Stimulated activated CD4-positive, alpha-beta T cell treated with anti-CD3 and anti-CD28 coated beads, Interleukin-2, amount 100 ng/mL, for 4 hours (primary cell): ENCODE results near the gene KLRB1.
A peak's percentile ranks its signal among the peaks of the same experiment; 100 is the strongest.
"Not testable (repeated sequence)": the region's sequence is repeated elsewhere in the genome, so short reads cannot be mapped to it uniquely, and the experiment has no call there.

Source experiments
- DNase-seq: peaks from one replicate; pipeline ENCODE4 v3.0.0-alpha.2; 2020; ENCODE audit warnings: low read depth

The KLRB1 gene

DNA sequence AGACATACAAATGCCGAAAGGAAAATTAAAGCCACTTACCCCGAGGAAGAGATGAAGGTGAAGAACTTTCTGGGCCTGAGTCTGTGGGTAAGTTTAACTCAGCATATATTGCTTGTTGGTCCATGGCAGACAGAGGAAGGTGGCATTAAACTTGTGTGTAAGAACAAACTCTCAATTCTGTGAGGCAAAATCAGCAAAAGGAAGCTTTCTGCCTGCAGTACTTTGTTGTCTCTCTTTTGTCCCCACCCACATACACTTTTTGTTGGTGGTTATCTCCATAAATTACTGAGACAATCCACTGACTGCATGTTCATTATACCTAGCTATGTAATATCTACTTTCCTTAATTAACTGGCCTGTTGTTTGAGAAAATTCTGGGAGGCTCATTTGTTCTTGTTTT is at the start of gene KLRB1:
Gene KLRB1 (minus strand): TSS at position 201 of the 400 bp plus-strand sequence. CDS start 77 bp downstream, at position 124.
- DNase-seq, result no peak

DNA sequence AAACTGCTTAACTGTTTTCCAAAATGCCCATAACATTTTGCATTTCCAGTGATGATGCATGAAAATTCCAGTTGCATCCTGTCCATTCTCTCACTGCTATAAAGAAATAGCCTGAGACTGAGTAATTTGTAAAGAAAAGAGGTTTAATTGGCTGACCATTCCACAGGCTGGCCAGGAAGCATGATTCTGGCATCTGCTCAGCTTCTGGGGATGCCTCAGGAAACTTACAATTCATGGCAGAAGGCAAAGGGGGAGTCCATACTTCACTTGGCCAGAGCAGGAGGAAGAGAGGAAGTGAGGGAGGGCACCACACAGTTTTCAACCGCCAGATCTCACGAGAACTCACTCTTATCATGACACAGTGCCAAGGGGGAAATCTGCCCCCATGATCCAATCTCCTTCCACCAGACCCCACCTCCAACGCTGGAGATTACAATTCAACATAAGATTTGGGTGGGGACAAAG is 43.6 kb upstream of the KLRB1 start:
- DNase-seq, result no peak

DNA sequence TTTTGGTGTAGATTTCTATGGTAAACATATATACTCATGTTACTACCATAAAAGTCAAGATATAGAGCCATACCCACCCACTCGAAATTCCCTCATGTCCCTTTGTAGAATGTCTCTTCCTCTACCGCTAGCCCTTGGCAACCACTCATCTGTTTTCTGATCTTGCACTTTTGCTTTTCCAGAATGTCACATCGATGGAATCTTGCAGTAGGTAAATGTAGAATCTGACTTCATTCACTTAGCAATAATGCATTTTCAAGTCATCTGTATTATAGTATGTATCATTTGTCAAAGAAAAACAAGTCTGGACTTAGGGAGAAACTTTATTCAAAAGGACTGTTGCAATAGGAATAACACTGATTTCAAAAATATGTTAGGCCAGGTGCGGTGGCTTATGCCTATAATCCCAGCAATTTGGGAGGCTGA is 42.4 kb upstream of the KLRB1 start:
- no peak for DNase-seq

DNA sequence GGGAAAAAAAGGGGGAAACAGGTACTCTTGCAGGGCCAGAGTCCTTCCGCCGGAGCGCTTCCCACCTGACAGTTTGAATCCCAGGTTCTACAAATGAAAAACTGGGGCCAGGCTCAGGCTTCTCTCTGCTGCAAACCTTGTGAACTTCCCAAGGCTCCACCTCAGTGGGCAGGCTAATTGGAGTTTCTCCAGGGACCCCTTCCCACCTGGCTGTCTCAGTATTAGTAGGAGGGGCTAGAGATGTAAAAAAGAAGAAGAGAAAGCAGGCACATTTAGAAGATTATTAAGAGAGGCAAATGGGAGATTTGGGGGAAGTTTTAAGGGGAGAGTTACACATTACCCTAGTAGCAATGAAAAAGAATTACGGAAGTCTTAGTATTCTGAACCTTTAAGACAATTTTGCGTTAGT is 41.8 kb upstream of the KLRB1 start:
- no peak for DNase-seq

DNA sequence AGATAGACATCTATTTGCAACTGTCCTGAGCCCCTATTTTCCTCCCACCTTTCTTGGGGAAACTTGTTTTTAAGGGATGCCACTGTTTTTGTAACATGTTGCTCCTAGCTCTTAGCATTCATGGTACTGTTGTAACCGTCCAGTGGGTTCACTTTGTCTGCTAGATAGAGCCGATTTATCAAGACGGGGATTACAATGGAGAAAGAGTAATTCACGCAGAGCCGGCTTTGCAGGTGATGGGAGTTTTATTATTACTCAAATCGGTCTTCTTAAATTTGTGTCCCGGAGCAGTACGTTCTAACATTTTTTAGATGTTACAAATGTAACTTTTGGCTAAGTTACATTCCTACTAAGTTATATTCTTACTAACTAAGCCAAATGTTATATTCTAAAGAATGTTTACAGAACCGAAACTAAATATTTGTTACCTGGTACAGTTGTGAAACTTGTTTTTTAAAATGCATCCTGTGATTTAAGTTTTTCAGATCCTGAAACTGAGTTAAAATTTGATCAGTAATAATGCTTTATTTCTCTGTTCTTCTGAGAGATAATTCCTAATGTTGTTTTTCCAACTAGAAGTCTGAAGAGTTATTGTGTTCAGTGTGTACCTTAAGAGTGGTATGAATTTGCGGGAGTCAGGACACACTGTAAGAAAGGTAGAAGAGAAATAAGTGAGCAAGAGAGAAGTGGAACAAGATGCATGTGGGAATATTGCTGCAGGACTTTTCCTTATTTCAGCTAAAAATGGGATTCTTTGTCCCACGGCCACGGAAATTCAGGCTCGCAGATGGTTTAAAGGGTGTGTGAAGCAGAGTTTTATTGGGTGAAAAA is 41.2 kb upstream of the KLRB1 start:
- DNase-seq, result no peak

DNA sequence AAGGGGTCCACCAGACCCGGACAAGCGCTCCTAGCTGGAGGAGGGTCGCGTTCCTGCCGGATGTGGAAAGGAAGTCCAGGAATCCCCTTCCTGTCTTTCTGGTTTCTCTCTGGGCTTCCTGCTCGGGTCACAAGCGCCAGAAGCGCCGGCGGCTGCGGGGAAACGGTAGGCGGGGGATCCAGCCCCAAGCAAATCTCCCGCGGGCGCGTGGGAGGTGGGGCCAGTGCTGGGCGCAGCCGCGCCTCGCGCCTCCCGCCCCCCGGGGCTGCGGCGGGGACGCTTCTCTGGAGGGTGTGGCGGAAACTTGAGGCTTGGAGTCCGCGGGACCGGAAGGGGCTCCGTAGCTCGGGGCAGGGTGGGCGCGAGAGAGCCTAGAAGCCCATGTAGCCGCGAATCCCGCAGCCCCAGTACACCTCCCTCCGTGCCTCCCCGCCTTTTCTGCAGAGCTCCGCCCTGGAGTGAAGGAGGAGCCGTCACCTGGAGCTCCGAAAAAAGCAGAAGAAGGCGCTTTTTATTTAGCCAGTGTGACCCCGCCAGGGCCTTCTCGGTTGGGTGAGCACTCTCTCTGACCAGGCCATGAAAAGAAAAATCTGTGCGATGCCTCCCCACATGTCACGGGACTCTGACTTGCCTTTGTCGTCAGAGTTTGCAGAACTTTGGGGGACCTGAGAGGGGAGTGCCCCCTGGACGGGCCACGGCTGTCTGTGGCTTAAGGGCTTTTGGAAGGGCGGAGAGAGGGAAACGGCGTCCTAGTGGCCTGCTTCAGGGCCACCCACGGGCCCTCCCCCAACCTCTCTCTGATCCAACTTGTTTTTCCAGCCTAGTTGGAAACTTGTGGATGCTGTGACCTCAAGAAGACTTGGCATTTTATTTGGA is 40.3 kb upstream of the KLRB1 start:
- DNase-seq, result peak; percentile 75

DNA sequence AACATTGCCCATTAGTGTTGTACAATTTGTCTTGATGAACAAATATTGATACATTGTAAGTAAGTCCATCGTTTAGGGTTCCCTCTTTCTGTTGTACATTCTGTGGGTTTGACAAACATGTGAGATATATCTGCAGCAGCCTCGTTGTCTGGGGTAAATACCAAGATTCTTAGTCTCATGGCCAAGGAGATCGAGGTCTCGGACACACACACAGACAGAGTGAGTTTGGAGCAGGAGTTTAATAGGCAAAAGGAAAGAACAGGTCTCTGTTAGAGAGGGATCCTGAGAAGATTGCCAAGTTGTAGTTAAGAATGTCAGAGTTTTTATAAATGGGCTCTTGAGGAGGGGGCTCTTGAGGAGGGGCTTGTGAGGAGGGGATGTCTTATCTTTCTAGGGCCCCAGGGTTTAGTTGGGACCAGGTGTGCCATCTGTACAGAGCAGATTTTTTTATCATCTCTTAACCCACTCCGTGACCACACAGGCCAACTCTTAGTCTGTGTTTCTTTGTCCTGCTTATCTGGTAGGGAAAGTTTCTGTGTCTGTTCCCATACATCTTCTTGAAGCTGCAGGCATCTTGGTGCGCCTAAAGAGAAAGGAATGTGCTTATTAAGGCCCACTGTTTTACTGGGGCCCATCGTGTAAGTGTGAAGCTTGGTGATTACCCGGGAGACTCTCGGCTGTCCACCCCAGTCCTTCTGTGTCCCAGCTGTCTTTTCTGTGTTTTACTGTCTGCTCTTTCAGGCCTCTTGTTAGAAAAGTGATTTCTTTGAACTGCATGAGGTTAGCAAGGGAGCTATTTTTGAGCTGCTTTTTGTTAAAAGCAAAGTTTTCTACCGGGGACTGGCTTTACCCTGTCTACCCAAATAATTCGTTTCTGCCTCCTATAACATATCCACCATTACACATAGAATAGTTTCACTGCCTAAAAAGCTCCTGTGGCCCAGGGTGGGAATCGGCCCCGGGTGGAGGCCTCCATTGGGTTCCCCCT is 39.4 kb upstream of the KLRB1 start:
- DNase-seq, result no peak

DNA sequence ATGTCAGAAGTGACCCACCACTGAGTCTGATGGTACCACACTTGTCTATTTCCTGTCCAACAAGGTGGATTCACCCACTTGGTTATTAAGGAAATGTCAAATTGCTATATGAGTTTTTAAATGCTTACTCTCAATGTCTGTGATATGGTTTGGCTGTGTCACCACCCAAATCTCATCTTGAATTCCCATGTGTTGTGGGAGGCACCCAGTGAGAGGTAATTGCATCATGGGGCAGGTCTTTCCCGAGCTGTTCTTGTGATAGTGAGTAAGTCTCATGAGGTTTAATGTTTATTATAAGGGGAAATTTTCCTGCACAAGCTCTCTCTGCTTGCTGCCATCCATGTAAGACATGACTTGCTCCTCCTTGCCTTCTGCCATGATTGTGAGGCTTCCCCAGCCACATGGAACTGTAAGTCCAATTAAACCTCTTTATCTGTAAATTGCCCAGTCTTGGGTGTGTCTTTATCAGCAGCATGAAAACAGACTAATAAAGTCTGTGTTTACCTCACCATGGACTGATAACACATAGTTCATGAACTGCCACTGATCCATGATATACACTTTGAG is 37.4 kb upstream of the KLRB1 start:
- not testable (repeated sequence) for DNase-seq

DNA sequence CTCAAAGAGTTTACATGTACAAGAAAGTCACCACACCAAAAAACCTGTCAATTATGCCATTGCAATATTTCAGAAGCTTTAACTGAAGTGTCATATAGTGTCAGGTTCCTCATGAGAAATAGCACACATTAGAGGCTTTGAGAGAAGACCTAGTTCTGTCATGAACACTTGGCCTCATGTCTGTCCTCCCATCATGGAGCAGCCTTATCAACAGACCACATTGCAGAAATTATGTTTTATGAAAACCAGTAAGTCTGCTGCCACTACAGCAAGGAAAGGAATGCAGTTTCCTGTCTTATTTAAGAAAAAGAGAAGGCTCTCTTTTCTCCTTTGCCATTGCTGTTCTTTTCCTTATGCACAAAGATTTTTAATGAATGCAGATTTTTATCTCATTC is 35.5 kb upstream of the KLRB1 start:
- DNase-seq, result no peak

DNA sequence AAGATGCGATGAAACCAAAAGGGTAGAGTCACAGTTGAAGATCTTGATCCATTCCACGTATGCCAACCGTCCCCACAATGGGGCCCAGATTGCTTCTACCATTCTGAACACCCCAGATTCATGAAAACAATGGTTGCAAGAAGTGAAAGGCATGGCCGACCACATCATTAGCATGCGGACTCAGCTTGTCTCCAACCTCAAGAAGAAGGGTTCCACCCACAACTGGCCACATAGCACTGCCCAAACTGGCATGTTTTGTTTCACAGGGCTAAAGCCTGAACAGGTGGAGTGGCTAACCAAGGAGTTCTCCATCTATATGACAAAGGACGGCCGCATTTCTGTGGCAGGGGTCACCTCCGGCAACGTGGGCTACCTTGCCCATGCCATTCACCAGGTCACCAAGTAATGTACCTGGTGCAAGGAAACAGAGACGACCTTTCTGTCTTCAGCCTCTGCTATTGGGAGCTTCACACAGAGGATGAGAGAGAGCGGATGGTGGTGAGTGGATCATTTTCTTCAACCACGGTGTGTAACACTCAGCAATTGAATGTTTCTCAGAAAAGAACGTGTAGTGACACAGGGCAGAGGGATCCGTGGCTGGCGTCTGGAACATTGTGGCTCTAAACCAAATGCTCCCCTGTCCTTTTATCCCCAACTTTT is 35.0 kb upstream of the KLRB1 start:
- DNase-seq, result no peak

DNA sequence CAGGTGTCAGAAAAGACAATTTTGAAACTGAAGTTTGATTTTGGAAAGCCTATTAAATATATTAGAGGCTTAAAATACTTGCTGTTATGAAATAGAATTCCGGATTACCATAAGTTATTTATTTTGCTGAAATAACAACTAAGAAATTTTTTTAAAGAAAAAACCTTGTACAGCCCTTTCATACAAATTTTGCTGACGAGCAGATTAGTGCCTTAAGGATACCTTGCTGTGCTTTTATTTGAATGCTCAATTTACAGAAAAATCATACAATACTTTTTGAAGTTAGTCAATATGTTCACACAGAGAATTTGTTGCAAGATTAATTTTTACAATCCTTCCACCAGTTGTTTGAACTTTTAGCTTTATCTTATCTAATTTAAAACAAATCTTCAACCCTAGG is 32.3 kb upstream of the KLRB1 start:
- DNase-seq, result no peak

DNA sequence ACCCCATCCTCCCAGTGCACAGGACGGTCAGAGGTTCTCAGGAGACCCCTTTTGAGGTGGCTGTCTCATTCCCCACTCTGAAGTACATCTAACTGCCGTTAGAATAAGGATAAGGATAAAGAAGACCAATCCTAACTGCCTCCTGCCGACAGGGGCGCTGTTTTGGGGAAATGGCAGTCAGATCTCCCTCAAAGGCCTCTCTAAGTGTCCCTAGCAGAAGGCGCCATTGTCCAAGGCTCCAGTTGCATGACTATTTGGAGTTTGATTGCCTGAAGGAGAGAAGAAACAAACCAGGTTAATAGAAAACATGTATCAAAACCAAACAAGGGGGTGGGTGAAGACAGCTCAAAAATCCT is 29.1 kb upstream of the KLRB1 start:
- DNase-seq, result no peak

DNA sequence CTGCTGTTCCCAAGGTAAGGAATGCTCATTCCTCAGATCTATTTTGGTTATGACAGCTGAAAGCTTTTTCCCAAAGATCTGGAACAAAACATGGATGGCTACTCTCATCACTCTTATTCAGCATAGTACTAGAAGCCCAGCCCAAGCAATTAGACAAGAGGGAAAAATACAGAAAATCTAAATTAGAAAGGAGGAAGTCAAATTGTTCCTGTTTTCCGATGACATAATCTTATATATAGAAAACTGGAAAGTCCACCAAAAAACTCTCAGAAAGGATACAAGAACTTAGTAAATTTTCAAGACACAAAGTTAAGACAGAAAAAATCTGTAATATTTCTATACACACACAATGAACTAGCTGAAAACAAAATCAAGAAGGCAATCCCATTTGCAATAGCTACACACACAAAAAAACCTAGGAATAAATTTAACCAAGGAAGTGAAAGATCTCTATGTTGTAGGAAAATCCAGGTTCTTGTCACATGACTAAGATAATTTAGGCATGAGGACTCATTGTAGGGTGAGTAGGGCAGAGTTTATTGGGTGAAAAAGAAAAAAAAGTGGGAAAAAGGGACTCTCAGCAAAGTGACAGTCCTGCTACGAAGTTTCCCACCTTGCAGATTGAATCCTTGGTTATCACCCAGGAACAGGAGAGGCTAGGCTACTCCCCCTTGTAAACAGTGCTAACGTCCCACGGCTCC is 28.6 kb upstream of the KLRB1 start:
- DNase-seq, result no peak

DNA sequence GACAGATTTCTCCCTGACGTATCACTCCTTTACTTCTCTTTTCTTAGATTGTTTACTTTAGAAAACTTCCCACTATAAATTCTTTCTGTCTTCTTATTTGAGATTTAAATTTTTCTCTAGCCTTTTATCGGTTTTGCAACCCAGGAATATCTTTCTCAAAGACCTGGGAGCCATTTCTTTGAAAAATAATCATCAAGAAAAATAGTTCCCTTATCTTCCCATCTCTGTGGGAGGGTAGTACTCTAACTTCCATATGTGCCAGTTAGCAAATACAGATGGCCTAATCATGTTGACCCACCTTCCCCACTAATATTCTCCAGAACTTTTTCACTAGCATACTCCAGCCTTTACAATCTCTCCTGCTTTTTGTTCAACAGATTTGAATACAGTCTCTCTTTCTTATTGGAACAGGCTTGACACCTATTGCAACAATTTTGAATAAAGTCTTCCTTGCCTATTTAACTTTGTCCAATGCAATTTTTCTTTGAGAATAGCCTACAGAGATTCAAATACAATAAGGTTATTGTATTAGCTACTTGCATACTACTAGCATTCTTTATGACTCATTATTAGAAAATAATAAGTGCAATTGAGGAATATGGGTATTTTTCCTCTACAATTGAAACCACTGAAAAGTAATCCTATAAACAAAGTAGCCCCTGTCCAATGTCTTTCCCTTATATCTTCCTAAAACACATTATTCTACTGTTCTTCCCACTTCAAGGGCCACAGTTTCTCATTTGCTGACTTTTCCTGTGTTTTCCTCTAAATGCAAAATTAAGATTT is 27.4 kb upstream of the KLRB1 start:
- no peak for DNase-seq

DNA sequence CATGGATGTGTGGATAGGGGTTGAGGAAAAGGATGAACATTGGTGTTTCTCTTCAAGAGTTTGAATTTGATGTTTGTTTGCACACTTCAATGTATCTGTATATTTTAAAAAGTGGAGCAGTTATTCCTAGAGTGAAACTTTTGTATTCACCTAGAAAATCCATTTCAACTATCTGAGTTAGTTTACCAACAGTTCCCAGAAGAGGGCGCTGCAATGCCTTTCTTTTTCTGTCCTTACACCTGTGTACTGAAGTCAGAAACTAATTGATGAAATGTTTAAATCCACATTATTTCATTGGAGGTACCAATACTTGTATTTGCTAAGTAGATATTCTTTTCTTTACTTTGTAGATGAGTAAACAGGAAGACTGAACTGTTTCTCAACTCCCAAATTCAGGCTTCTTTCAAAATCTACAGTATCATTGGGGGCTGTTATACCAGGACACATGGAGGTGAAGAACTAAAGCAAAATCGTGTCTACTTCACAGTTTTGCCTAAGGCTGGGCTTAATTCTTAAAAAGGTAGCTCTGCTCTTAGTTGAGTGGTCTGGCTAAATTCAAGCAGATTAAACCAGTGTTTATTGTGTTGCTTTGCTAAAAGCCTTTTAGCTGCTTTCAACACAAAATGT is 26.6 kb upstream of the KLRB1 start:
- peak; percentile 80 for DNase-seq

DNA sequence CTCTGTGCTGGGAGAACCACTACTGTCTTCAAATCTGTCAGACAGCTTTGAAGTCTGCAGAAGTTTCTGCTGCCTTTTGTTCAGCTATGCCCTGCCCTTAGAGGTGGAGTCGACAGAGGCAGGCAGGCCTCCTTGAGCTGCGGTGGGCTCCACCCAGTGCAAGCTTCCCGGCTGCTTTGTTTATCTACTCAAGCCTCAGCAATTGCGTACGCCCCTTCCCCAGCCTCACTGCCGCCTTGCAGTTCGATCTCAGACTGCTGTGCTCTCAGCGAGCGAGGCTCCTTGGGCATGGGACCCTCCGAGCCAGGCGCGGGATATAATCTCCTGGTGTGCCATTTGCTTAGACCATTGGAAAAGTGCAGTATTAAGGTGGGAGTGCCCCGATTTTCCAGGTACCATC is 25.1 kb upstream of the KLRB1 start:
- DNase-seq, result no peak

DNA sequence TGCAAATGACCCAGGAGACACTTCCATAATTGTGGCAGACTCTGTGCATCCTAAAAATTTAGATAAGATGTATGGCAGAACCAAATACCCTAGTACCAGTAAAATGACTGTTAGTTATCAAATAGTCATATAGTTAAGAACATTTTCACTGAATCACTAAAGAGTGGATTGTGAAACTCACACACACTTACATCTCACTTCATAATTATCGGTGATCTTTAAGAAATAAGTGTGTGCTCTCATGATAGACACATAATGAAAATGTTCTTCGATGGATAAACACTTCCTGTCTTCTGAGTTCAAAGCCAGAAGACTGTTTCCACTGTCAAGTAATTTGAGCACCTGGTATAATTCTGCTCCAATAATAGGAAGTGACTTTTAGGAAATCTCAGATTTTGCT is 19.1 kb upstream of the KLRB1 start:
- DNase-seq, result no peak

DNA sequence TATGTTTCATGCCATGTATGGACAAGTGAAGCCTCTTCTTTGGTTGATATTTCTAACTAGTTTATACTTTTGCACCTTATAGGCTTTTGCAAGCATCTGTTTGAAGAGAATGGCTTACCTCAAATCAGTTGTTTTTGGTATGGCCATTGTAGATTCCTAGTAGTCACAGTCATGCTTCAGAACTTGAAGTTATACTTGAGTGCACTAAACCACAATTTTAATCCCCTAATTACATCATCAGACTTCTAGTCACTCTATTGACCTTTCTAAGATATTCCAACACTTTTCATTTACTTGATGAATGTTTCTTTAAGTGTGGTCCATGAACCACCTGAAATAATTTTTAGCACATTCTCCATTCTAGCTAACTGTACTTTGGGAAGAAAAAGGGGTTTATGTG is 18.6 kb upstream of the KLRB1 start:
- DNase-seq, result no peak

DNA sequence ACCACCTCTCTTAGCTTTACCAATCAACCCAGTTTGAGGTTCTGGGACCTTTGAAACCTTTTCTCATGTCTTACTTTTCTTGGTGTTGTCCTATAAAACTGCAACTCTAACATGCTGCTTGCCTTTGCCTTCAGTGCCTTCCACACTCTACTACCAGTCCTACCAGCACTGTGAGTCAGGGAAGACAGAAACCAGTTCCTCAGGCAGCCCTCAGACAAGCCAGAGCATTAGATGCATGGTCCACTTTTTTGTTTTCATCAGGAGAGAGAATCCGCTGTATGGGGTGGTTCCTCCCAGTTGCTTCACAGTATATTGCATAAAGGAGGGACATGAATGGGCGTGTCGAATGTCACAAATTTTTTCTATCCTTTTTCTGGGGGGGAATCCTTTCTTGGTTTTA is 17.3 kb upstream of the KLRB1 start:
- DNase-seq, result no peak
